MM.1S (cell line): ENCODE measurements around the gene EIF2S2.

Source experiments
- EZH2 ChIP-seq: fragments of 300-600 bp; sonication (generic); optimal IDR thresholded peaks from 2 replicates; pipeline ENCODE3; 2017; ENCODE audit warnings: low read depth, mild to moderate bottlenecking, antibody characterized with exemption, low read length, mixed read lengths
- TF ChIP-seq, protein P1 (sequence below): fragments of 300-600 bp; sonication (generic); IDR thresholded peaks from 2 replicates; pipeline ENCODE4 v1.5.1; 2016; ENCODE audit warnings: antibody characterized with exemption, low read length, mixed read lengths

GRCh38 chr20:34055290-34055689 lies 56.8 kb downstream of the EIF2S2 start:
- TF ChIP-seq, protein P1, sequence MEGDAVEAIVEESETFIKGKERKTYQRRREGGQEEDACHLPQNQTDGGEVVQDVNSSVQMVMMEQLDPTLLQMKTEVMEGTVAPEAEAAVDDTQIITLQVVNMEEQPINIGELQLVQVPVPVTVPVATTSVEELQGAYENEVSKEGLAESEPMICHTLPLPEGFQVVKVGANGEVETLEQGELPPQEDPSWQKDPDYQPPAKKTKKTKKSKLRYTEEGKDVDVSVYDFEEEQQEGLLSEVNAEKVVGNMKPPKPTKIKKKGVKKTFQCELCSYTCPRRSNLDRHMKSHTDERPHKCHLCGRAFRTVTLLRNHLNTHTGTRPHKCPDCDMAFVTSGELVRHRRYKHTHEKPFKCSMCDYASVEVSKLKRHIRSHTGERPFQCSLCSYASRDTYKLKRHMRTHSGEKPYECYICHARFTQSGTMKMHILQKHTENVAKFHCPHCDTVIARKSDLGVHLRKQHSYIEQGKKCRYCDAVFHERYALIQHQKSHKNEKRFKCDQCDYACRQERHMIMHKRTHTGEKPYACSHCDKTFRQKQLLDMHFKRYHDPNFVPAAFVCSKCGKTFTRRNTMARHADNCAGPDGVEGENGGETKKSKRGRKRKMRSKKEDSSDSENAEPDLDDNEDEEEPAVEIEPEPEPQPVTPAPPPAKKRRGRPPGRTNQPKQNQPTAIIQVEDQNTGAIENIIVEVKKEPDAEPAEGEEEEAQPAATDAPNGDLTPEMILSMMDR, result no peak
- no peak for TF ChIP-seq EZH2
